BLaER1 (cell line): ENCODE data around the gene MSANTD4.

Experiments
- H3K27ac ChIP-seq: shearing (Covaris generic); formaldehyde crosslinking; 2 replicates; pipeline ENCODE4 v1.8.1; 2022
- H3K27me3 ChIP-seq: shearing (Covaris generic); formaldehyde crosslinking; 2 replicates; pipeline ENCODE4 v1.8.1; 2022
- H3K36me3 ChIP-seq: shearing (Covaris generic); formaldehyde crosslinking; 2 replicates; pipeline ENCODE4 v1.8.1; 2022
- H3K4me1 ChIP-seq: shearing (Covaris generic); formaldehyde crosslinking; 2 replicates; pipeline ENCODE4 v1.8.1; 2022
- H3K4me2 ChIP-seq: shearing (Covaris generic); formaldehyde crosslinking; 2 replicates; pipeline ENCODE4 v1.8.1; 2022
- H3K4me3 ChIP-seq: shearing (Covaris generic); formaldehyde crosslinking; 2 replicates; pipeline ENCODE4 v1.8.1; 2022
- H3K9ac ChIP-seq: shearing (Covaris generic); formaldehyde crosslinking; 2 replicates; pipeline ENCODE4 v1.8.1; 2022
- H3K9me3 ChIP-seq: shearing (Covaris generic); formaldehyde crosslinking; 2 replicates; pipeline ENCODE4 v1.8.1; 2022
- H4K20me1 ChIP-seq: shearing (Covaris generic); formaldehyde crosslinking; 2 replicates; pipeline ENCODE4 v1.8.1; 2022
- Cebpa-rat ChIP-seq: shearing (Covaris generic); IDR thresholded peaks from 2 replicates; pipeline ENCODE4 v1.8.1; 2022

Gene MSANTD4

GRCh38 chr11:106049727-106050476 lies 27.9 kb upstream of the MSANTD4 start:
- no peaks in the 10 kb centered on the region for H3K27me3 ChIP-seq
- no peaks in the 10 kb centered on the region for H3K9me3 ChIP-seq
- no peak overlapping the region for H3K4me2 ChIP-seq
- H4K20me1 ChIP-seq: no peaks in the 10 kb centered on the region
- no peak for TF ChIP-seq Cebpa-rat
- no peak overlapping the region for H3K9ac ChIP-seq
- no peak overlapping the region for H3K27ac ChIP-seq
- no peaks in the 10 kb centered on the region for H3K36me3 ChIP-seq
- H3K4me1 ChIP-seq: no peaks in the 10 kb centered on the region
- no peak overlapping the region for H3K4me3 ChIP-seq

- no peaks in the 10 kb centered on the region for H4K20me1 ChIP-seq
- no peaks in the 10 kb centered on the region for H3K4me1 ChIP-seq
- no peak overlapping the region for H3K4me3 ChIP-seq
- TF ChIP-seq Cebpa-rat: no peak
- H3K4me2 ChIP-seq: no peak overlapping the region
- no peak overlapping the region for H3K27ac ChIP-seq
- H3K9me3 ChIP-seq: no peaks in the 10 kb centered on the region
- H3K9ac ChIP-seq: no peak overlapping the region
- H3K27me3 ChIP-seq: no peaks in the 10 kb centered on the region
- H3K36me3 ChIP-seq: no peaks in the 10 kb centered on the region
Measured at GRCh38 chr11:106047631-106048030, 25.6 kb upstream of the MSANTD4 start.

- H3K27me3 ChIP-seq: no peaks in the 10 kb centered on the region
- H3K4me2 ChIP-seq: no peak overlapping the region
- H3K4me1 ChIP-seq: no peaks in the 10 kb centered on the region
- H4K20me1 ChIP-seq: no peaks in the 10 kb centered on the region
- no peaks in the 10 kb centered on the region for H3K36me3 ChIP-seq
- no peak overlapping the region for H3K4me3 ChIP-seq
- no peak for TF ChIP-seq Cebpa-rat
- H3K27ac ChIP-seq: no peak overlapping the region
- H3K9me3 ChIP-seq: no peaks in the 10 kb centered on the region
- no peak overlapping the region for H3K9ac ChIP-seq
Measured at GRCh38 chr11:106043540-106043939, 21.5 kb upstream of the MSANTD4 start.

GRCh38 chr11:106032861-106033260 lies 10.8 kb upstream of the MSANTD4 start:
- Histone ChIP-seq H3K27ac (no peak overlapping the region), H3K9me3 (no peaks in the 10 kb centered on the region), H3K36me3 (no peaks in the 10 kb centered on the region), H3K27me3 (no peaks in the 10 kb centered on the region), H3K4me1 (no peaks in the 10 kb centered on the region), H3K4me2 (no peak overlapping the region), H3K9ac (no peak overlapping the region), H4K20me1 (no peaks in the 10 kb centered on the region), H3K4me3 (no peak overlapping the region)
- no peak for TF ChIP-seq Cebpa-rat

- Histone ChIP-seq H3K27me3 (no peaks in the 10 kb centered on the region), H4K20me1 (no peaks in the 10 kb centered on the region), H3K36me3 (no peaks in the 10 kb centered on the region), H3K9ac (no peak overlapping the region), H3K27ac (no peak overlapping the region), H3K4me1 (no peaks in the 10 kb centered on the region), H3K4me3 (no peak overlapping the region), H3K4me2 (no peak overlapping the region), H3K9me3 (no peaks in the 10 kb centered on the region)
- no peak for TF ChIP-seq Cebpa-rat
Measured at GRCh38 chr11:106031936-106032335, 9.9 kb upstream of the MSANTD4 start.

GRCh38 chr11:106031202-106031810 lies 9.3 kb upstream of the MSANTD4 start:
- no peaks in the 10 kb centered on the region for H3K36me3 ChIP-seq
- H3K9ac ChIP-seq: no peak overlapping the region
- TF ChIP-seq Cebpa-rat: no peak
- no peaks in the 10 kb centered on the region for H3K27me3 ChIP-seq
- no peaks in the 10 kb centered on the region for H3K9me3 ChIP-seq
- no peaks in the 10 kb centered on the region for H4K20me1 ChIP-seq
- no peaks in the 10 kb centered on the region for H3K4me1 ChIP-seq
- H3K4me3 ChIP-seq: no peak overlapping the region
- no peak overlapping the region for H3K27ac ChIP-seq
- no peak overlapping the region for H3K4me2 ChIP-seq

GRCh38 chr11:106030609-106031008 lies 8.6 kb upstream of the MSANTD4 start:
- no peak overlapping the region for H3K4me3 ChIP-seq
- H3K4me2 ChIP-seq: no peak overlapping the region
- no peaks in the 10 kb centered on the region; the same call in 1 of the 2 replicates for H3K9me3 ChIP-seq
- no peak overlapping the region for H3K27ac ChIP-seq
- H3K9ac ChIP-seq: no peak overlapping the region
- H3K36me3 ChIP-seq: no peaks in the 10 kb centered on the region
- no peaks in the 10 kb centered on the region for H3K4me1 ChIP-seq
- H4K20me1 ChIP-seq: no peaks in the 10 kb centered on the region
- TF ChIP-seq Cebpa-rat: no peak
- H3K27me3 ChIP-seq: no peaks in the 10 kb centered on the region

GRCh38 chr11:106022795-106023275 lies 795 bp upstream of the MSANTD4 start:
- Histone ChIP-seq H3K9me3 (no peaks in the 10 kb centered on the region; the same call in 1 of the 2 replicates), H3K4me3 (peak overlapping the region; percentile 91), H3K36me3 (peaks cover 4% of the 10 kb centered on the region; the same call in 1 of the 2 replicates), H4K20me1 (0 out of 2 replicates have a peak, but pooled peaks cover 7% of the 10 kb centered on the region), H3K4me2 (peak overlapping the region; percentile 64), H3K9ac (no peak overlapping the region; the same call in 1 of the 2 replicates), H3K4me1 (peaks cover 22% of the 10 kb centered on the region), H3K27me3 (no peaks in the 10 kb centered on the region), H3K27ac (0 out of 2 replicates have a peak overlapping the region, but pooled peaks have one; percentile 43)
- no peak for TF ChIP-seq Cebpa-rat

GRCh38 chr11:106021181-106021966 lies 666 bp downstream of the MSANTD4 start:
- no peak for TF ChIP-seq Cebpa-rat
- no peaks in the 10 kb centered on the region for H3K27me3 ChIP-seq
- no peaks in the 10 kb centered on the region; the same call in 1 of the 2 replicates for H3K9me3 ChIP-seq
- H3K4me1 ChIP-seq: peaks cover 25% of the 10 kb centered on the region
- peak overlapping the region; percentile 83 for H3K9ac ChIP-seq
- H3K4me2 ChIP-seq: peak overlapping the region; percentile 86
- peaks cover 4% of the 10 kb centered on the region; the same call in 1 of the 2 replicates for H3K36me3 ChIP-seq
- peaks cover 17% of the 10 kb centered on the region; the same call in 1 of the 2 replicates for H4K20me1 ChIP-seq
- peak overlapping the region; percentile 91 for H3K4me3 ChIP-seq
- peak overlapping the region; percentile 81 for H3K27ac ChIP-seq
